ENCODE data around the gene TDRD9.

DNA sequence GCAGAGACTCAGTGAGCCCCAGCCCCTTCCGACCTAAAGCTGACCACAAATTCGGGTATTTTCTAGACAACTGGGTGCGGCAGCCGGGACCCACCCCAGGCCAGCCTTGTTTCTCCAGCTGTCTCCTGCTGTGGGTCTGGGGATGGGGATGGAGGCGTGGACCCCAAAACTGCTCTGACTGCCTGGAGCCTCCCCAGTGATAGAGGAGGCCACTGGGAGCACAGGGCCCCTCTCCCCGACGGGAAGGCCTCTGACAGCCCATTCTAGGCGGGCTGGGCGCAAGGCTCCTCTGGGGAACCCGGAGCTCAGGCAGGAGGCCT is 38.2 kb upstream of the TDRD9 start:
- TF ChIP-seq, protein P1, sequence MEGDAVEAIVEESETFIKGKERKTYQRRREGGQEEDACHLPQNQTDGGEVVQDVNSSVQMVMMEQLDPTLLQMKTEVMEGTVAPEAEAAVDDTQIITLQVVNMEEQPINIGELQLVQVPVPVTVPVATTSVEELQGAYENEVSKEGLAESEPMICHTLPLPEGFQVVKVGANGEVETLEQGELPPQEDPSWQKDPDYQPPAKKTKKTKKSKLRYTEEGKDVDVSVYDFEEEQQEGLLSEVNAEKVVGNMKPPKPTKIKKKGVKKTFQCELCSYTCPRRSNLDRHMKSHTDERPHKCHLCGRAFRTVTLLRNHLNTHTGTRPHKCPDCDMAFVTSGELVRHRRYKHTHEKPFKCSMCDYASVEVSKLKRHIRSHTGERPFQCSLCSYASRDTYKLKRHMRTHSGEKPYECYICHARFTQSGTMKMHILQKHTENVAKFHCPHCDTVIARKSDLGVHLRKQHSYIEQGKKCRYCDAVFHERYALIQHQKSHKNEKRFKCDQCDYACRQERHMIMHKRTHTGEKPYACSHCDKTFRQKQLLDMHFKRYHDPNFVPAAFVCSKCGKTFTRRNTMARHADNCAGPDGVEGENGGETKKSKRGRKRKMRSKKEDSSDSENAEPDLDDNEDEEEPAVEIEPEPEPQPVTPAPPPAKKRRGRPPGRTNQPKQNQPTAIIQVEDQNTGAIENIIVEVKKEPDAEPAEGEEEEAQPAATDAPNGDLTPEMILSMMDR (IDR thresholded peaks at IDR 0.05 in 4 of 5, conservative IDR thresholded peaks at IDR 0.05 in 1 of 5): no peak
- TF ChIP-seq POLR2A (IDR thresholded peaks at IDR 0.05): no peak
